HG03342 (cell line): ENCODE results near the gene CCDC149.

ENCODE experiments used
- ATAC-seq: cut with Tn5 transposase; IDR thresholded peaks from one replicate; pipeline ENCODE4 v1.9.1; 2021; ENCODE audit warnings: mild to moderate bottlenecking, moderate library complexity; ENCODE audit not compliant: unreplicated experiment

CCDC149 gene

DNA sequence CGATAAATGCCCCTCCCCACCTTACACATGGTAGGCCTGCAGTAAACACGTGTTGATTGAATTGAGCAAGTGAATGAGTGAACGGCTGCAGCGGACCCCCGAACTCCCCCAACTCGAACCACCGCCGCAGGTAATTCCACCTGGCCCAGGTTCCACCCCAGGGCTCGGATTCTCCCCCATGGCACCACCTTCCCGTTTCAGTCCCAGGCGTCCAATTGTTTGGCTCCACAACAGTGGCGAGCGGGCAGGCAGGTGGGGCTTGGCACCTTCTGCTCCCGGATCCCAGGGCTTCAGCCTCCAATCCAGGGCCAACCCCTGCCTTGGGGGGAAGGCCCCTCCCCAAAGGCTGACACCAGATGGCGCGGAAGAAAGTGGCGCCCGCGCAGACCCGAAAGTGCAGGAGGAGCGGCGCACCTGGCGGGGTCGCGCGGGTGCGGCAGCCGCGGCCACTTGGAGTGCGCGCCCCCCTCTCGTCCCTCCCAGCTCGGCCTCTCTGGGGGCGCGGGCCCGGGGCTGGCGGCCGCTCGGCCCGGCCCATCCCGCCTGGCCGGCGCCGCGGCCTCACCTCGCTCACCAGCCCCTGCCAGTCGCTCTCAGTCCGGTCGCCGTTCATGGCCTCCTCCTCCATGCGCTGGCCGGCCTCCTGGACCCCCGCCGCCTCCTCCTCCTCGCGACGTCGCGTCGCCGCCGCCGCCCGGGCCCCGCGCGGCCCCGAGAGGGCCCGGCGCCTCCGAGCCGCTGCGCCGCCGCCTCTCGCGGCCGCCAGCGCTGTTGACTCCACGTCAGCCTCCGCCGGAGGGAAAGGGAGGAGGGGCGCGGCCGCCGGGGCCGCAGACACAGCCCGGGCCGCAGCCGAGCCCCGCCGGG is at the start of gene CCDC149:
TSS of gene CCDC149 (minus strand) at position 791 of the 867 bp plus-strand sequence. CDS start at position 613, 178 bp downstream.
- ATAC-seq, result no peak

DNA sequence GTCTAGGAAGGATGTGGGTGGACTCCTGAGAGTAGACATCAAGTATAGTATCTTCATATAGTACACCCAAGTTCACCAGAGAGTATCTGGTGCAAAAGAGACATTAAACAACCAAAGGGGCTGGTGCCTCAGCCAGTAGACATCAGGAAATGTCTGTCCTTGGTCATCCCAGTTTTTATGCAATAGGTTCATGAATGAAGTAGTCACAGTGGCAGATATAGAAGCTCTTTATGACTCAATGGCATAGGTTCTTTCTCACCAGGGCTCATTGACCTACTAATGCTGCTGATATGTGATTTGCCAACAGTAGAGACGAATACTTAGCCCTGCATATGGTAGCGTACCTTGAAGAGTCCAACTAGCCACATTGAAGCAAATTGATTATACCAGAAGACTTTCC is 45.0 kb upstream of the CCDC149 start:
- ATAC-seq, result no peak

DNA sequence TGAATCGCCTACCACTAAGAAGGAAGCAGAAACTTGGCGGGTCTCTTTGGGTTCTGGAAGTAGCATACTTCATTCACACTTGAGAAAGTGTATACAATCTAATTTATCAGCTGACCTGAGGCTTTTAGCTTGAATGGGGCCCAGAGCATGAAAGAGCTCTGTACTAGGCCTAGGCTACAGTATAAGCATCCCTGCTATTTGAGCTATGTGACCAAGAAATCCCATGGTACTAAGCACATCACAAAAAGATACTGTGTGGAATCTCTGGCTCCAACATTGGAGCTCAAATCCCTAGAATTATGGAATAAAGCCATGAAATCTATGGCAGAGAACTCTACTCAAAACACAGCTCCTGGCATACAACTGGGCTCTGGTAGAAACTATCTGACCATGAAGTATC is 43.9 kb upstream of the CCDC149 start:
- no peak for ATAC-seq

DNA sequence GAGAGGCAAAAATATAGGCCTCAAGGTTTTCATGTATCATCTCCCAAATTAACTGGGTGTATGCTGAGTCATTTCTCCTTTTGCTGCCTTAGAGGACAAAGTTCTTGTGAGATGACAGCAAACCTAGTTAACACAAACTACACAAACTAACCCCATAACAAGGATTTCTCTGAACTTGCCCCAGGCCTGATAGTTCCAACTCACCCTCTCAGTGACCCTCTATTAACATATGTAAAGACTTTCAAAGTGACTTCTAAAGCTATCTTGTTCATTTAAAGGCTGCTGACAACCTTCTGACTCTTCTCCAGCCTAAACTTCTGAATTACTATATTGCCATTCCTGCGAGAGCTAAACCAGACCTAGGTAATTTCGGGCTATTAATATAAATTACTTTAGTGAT is 43.2 kb upstream of the CCDC149 start:
- no peak for ATAC-seq

DNA sequence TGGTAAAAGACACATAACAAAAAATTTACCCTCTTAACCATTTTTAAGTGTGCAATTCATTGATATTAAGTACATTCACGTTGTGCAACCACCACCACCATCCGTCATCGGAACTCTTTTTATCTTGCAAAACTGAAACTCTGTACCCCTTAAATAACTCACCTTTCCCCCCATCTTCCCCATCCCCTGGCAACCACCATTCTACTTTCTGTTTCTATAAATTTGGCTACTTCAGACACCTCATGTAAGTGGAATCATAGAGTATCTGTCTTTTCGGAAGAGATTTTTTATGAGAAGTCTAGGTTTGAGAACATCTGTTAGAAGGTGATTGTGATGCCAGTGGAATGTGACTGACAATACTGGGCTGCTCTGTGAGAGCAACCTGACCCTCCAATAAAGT is 39.8 kb upstream of the CCDC149 start:
- no peak for ATAC-seq

DNA sequence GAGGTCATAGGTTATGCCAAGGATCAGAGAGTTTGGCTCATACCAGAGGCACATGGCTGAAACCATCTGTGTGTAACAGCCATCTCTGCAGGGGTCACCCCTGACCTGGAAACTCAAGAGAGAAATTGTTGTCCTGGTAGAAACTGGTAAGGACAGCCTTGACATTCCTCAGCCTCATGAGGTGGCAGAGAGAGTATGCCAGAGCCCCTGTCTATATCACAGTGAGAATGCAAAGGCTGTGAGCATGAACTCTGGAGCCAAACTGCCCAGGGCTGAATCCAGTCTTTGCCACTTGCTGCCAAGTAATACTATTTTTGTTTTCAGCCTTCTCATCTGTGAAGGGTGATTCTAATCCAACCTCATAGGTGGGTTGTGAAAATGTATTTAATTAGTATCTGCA is 37.1 kb upstream of the CCDC149 start:
- no peak for ATAC-seq

DNA sequence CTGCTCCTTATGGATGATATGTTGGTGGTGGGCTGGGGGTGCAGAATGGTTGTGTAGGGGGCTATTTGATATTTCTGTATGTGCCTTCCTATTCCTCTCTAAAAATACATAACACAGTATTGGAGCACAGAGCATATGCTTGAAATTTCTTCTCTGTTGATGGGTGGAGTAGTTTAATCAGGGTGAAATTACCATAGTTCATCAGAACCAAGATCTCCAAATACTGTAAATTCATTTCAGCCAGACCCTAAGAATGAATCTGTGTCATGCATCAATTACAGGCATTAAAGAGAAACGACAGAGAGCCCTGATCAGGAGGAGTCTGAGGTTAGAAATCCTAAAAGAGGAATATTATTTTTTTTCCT is 25.1 kb upstream of the CCDC149 start:
- no peak for ATAC-seq

DNA sequence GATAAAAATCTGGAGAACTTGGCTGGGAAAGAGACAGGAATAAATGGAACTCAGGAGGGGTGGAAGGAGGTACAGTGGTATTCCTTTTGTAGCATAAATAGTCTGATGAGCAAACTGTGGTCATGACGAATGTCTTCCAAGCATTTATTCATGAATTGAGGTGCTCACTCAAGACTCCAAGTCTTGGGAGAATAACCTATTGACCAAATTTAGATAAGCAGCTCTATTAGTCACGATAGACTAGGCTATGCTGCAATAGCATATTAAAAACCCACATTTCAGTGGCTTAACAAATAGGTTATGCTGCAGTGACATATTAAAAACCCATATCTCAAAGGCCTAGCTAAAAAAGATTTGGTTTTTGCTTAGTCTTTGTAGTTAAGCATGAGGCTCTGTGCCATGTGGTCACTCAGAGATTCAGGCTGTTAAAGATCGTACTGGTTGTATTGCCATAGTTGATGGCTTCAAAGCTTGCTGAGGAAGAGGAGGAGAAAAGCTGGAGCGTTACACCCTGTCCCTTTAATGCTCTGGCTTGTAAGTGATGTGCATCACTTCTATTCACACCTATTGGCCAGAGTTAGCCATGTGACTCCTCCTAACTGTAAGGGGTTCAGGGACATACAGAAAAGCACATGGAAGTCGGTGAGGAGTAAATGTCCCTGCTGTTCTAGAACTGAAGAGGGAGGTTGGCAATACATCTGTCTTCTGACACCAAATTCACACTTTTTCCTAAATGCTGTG is 24.5 kb upstream of the CCDC149 start:
- no peak for ATAC-seq

DNA sequence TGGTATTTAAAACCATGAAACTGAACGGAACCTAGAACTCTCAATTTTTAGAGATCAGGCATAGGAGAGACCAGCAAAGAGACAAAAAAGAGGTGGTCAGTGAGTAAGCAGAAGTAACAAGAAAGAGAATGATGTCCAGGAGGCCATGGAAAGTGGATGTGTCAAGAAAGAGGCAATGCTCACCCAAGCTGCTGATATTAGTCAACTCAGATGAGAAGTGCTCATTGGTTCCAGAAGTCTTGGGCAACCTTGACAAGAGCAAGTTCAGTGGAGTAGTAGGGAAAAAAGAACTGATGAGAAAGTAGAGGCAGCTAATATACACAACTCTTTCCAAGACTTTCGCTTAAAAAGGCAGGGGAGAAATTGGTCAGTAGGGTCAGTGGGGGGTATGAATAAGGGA is 23.0 kb upstream of the CCDC149 start:
- no peak for ATAC-seq

DNA sequence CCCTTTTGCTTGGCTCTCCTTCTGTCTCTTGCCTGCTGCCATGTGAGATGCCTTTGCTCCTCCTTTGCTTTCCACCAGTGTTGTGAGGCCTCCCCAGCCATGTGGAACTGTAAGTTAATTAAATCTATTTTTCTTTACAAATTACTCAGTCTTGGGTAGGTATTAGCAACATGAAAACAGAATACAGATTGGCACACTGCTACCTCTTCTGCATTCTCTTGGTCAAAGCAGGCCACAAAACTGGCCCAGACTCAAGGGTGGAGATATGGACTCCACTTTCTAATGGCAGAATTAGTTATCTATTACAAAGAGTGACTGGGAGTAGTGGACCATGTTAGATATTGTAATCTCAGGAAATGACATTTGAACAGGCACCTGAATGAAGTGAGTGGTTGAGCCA is 21.5 kb upstream of the CCDC149 start:
- ATAC-seq, result no peak

DNA sequence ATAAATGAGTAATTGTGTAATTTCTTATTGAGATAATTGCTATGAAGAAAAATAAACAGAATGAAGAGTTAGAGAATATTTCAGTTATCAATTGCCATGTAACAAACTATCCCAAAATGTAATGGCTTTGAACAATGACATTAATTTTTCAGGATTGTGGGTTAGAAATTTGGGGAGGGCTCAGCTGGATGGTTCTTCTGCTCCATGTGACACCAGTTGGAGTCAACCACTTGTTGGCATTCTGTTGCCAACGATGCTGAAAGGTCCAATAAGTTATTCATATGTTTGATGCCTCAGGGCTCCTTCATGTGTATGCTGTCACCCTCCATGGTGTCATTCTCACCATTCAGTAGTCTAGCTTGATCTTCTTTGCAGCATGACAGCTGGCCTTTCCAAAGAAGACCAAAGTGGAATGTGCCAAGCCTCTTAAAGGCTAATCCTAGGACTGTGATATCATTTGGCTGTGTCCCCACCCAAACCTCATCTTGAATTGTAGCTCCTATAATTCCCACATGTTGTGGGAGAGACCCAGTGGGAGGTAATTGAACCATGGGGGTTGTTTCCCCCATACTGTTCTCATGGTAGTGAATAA is 20.9 kb upstream of the CCDC149 start:
- no peak for ATAC-seq

DNA sequence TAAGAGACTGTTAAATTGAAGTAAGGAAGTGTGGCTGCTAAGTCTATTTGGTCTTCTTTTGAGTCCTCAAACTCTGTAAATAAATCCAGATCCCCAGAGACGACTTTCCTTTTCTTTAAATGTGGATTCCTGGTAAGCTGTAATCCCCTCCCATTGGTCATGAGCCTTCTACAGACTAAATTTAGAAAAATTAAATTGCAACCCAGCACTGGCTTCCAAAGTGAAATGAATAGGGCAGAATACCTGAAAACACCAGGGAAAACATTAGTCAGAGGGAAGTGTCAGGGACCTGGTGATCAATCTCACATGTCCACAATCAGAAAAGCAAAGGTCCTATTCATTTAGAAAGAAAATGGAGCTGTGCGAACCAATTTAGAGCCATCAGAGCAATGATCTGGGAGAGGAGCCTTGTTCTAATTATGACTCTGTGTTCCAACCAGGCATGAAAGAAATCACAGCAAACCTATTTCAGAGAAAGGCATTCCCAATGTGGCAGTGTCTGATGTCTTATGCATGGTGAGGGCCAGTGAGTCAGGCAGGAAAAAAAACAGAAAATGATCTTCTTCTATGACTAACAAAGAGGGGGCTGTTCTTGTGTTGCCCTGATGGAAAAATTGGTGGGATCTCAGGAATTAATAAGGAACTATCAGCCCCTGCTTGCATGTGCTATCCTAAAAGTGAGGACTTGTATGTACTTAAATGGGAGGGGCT is 19.8 kb upstream of the CCDC149 start:
- ATAC-seq, result no peak

DNA sequence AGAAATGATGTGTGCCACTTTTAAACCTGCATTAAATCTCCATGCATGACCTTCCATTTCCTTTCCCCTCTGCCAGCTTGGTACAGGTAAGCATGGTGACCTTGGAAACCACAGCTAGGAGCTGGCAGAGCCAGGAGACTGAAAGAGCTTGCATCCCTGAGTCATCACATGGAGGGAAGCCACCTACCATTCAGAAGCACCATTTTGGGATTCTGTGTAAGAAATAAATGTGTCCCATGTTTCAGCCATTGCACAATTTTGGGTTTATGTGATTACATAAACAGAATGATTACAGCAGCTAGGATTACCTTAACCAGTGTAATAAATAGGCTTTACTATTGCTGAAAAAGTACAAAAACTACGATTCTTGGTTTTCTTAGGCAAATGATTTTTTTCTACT is 17.3 kb upstream of the CCDC149 start:
- ATAC-seq, result no peak

DNA sequence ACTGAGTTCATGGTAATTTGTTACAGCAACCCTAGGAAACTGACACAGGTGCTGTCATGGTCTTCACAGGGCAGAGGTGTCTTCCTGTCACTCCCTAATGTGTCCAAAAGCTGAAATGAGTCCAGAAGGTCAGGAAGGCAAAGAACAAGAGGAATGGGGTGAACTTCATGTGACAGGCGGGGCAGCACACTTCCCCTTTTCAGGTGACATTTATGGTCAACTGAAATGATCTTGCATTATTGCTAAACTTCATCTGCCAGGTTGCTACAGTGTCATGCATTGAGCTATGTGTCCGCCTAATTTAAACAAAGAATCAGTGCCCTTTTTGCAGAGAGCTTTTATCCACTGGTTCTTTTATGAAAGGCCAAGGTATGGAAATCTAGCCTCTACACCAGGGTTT is 15.9 kb upstream of the CCDC149 start:
- no peak for ATAC-seq

DNA sequence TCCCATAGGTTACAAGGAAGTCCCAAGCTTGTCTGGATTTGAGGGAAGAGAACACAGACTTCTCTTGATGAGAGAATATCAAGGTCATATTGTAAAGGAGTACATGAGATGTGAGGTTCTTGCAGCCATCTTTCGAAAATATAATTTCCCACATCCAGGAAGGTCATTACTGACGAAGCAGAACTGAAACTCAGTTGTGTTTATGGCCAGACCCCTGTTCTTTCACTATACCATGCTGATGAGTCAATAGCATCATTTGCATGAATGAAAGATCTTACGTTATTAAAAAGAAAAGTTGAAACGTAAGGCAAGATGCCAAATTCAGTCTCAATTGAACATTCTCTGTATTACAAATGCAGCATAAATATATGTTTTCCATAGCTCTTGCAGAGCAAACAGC is 14.2 kb upstream of the CCDC149 start:
- ATAC-seq, result no peak

DNA sequence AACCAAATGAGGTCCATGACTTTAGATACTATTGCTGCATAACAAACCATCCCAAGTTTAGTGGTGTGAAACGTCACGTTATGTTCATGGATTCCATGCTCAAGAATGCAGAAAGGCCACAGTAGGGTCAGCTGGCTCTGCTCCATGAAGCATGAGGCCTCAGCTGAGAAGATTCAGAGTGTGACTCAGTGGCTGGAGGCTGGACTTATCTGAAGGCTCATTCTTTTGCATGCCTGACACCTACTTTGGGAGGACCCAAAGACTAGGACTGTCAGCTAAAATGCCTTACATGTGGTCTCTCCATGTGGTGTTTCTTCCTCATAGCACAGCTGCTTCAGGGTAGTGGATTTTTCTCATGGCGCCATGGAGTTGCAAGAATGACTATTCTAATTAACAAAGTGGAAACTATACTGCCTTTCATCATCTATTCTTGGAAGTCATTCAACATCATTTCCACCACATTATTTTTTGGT is 11.5 kb upstream of the CCDC149 start:
- no peak for ATAC-seq

DNA sequence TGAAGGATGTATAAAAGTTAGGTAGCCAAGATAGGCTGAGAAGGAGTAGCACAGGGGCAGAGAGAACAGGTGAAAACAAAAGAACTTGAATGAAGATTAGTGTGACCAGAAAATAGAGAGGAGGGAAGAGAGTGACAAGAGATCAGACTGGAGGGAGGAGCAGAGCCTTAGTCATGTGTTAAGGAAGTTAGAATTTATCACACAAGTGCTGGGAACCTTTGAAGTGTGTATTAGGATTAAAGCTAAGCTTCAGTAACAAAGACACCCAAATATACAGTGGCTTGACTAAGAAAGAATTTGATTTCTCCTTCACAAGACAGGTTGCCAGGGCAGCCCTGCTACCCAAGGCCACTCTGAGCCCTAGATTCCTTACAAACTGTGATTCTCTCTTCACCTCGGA is 10.7 kb upstream of the CCDC149 start:
- ATAC-seq, result no peak

DNA sequence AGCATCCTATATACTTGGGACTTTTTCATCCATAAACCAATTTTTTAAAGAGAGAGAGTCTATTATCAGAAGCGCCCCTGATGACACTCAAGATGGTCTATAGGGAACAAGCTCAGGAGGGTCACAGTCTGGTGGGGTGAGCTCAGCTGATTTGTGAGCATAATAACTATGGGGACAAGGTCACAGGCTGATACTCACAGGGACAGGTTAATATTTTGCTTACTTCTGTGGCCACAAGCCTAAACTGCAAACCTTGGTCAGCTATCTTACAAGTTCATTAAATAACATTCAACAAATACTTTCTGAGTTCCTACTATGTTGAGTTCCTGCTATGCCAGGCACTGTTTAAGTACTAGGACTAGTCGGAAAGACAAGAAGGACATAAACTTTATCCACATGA is 10.2 kb upstream of the CCDC149 start:
- no peak for ATAC-seq

DNA sequence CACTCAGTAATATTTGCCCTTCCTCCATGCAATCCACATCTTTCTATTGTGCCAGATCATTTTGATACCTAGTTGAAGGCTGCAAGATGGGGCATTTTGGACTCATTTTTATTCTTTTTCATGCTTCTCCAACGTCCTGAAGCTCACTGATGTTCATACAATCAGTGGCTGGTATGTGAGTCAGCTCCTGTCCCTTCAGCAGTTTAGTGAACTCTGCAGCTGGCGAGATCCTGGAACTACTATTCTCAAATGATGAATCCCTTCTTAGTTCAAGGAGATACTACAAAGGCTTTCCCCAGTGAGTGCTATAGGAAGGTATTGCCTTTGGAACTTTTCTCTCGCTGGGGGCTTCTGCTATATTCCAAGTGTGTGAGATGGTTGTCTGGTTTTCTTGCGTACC is 9.6 kb upstream of the CCDC149 start:
- ATAC-seq, result no peak

DNA sequence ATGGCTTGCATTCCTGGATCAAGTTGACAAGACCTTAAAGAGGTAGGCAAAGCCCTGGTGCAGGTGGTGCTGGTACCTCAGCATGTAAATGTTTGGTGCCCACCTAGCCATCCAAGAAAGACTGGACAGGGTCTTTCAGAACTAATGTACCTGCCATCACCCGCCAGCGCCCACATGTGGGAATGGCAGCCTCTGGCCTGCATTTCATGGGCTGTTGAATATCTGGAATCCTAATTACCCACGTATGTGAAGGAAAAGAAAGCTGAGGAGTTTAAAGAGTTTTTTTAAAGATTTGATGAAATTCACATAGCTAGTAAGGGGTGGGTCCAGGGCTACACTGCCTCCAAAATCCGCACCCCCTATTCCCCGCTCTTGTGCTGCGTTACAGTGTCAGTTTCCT is 8.6 kb upstream of the CCDC149 start:
- no peak for ATAC-seq

DNA sequence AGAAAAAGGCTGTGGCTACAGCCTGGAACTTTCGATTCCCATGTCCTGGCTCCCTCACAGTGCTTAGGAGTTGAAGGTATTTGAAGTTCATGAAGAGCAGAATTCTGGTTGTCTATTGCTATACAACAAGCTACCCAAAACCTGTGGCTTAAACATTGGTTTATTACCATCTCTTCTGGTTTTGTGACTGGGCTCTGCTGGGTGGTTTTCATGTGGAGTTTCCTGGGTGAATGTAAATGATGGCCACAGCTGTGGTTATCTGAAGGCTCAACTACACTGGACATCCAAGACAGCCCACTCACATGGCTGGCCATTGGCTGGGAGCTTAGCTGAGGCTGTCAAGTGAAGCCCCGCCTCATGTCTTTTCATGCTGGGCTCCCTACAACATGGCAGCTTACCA is 7.2 kb upstream of the CCDC149 start:
- no peak for ATAC-seq
